GM21825 (cell line): ENCODE data around the gene HMCN1.
"Not testable (repeated sequence)": the region's sequence is repeated elsewhere in the genome, so short reads cannot be mapped to it uniquely, and the experiment has no call there.

Experiments
- ATAC-seq: cut with Tn5 transposase; IDR thresholded peaks from one replicate; pipeline ENCODE4 v1.9.1; 2021; ENCODE audit warnings: mild to moderate bottlenecking, moderate library complexity; ENCODE audit not compliant: unreplicated experiment

HMCN1 gene

GRCh38 chr1:185846672-185847444 lies 112.7 kb downstream of the HMCN1 start:
- ATAC-seq: no peak

GRCh38 chr1:185849014-185849413 lies 114.8 kb downstream of the HMCN1 start:
- ATAC-seq: no peak

DNA sequence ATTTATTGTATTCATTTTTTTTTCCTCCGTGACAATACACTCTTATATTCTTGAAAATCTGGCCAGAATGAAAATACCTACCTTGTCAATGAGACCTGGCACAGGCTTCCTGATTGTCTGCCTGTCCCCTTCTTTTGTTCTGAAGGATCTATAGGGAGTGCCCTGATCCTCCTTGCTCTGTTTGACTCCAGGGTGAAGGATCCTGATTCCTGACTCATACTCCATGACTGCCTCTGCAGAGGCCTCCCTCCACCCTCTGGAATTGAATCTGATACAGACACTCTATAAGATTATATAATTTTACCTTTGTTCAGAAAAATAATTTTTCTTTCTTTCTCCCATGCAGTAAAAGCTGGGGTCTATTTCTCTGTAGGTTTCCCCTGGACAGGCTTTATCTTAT lies 116.2 kb downstream of the HMCN1 start:
- no peak for ATAC-seq

GRCh38 chr1:185853739-185854138 lies 119.5 kb downstream of the HMCN1 start:
- ATAC-seq: no peak

- no peak for ATAC-seq
These were observed 122.3 kb downstream of the HMCN1 start for GRCh38 chr1:185856482-185856881.

DNA sequence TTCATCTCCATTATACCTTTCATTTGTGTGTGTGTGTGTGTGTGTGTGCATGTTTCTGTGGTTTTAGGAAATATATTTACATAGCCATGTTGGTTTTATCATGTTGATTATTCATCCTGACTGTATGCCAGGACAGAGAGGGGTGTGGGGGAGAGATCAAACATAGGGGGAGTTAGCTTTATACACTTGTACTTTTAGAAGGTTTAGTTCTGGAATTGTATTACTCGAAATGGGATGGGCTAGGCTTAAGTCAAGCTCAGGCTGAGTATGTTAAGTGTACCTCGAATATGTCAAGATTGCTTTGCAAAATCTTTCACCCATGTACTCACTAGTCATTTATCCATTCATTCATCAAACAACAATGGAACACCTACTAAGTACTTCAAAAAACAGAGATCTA lies 123.3 kb downstream of the HMCN1 start:
- ATAC-seq: no peak

- no peak for ATAC-seq
These were observed 126.1 kb downstream of the HMCN1 start for GRCh38 chr1:185860311-185860710.

- ATAC-seq: no peak
These were observed 126.7 kb downstream of the HMCN1 start for GRCh38 chr1:185860859-185861258.

DNA sequence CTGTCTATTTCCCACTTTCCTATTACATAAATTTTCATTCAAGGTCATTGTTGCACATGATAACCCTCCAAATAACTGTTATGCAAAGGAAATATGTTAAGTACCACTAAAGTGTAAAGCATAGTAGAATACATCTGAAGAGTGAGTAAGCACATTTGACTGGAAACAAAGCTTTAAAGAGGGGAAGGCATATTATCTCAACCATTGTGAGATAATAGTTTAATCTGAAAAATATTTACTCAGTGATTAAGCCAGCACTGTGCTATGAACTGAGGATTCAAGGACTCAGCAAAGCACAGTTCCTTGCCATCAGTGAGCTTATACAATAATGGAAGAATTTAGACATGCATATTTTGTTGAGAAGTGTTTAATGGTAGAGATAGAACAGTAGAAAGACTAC lies 127.4 kb downstream of the HMCN1 start:
- no peak for ATAC-seq

DNA sequence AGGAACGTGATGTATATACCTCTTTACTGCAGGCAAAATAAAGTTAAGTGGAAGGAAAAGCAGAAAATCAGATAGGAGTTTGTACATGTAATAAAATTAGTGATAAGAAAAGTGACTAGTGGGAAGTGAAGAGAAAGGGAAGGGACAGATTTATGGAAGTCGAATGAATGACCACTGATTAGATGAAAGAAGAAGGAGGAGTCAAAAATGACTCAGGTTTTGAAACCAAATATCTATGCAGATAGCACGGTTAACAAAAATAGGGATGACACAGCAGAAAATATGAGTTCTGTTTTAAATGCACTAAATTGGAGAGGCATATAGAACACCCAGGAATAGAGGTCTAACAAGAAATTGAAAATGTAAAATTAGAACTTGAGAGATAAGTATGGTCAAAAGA lies 128.0 kb downstream of the HMCN1 start:
- no peak for ATAC-seq

DNA sequence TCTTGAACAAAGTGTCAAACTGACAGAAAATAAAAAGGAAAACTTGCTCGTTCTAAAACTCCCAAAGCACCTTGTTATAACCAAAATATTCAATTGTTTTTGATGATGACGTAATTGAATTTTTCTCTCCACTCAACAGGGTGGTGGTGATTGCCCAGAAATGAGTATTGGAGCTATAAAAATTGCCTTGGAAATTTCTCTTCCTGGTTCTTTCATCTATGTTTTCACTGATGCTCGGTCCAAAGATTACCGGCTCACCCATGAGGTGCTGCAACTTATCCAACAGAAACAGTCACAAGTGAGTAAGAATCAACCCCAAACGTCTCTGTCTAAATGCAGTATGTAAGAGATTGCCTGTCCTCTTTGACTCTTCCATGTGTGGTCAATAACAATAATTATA lies 130.1 kb downstream of the HMCN1 start:
- ATAC-seq: no peak

GRCh38 chr1:185864889-185865517 lies 130.8 kb downstream of the HMCN1 start:
- ATAC-seq: no peak

DNA sequence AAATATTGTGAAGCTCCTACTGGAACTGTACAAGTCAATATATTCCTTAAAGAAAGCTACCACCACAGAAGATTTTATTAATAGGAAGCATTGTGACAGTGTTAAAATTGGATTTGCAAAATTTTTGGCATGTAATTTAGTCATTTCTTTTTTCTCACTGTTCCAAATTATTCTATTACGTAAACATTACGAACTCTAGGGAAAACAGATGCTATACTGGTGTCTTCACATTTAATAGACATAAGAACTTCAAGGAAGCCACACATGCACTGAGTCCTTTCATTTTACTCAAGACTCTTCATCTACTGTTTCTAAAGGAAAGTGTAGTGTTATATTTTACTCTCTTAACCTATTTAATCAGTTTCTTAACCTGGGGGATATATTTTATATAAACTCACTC lies 135.4 kb downstream of the HMCN1 start:
- ATAC-seq: no peak

GRCh38 chr1:185871627-185872150 lies 137.5 kb downstream of the HMCN1 start:
- no peak for ATAC-seq

- ATAC-seq: no peak
These were observed 140.1 kb downstream of the HMCN1 start for GRCh38 chr1:185874246-185874645.

DNA sequence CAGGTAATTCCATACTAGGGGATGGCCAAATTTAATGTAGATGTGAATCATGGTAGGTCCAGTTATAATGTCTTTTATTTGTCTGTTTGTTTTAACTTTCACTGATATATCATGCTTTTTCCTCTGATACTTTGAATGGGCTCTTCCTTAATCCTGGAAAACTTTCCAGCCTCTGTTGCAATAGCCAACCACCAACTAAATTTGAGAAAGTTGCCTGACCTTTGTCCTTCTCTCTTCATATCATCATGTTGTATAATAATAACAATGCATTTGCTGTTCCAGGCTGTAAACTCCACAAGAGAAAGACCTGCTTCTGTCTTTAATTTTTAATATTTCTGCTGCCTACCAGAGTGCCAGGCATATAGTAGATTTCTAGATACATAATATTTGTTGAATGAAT lies 146.1 kb downstream of the HMCN1 start:
- ATAC-seq: no peak

DNA sequence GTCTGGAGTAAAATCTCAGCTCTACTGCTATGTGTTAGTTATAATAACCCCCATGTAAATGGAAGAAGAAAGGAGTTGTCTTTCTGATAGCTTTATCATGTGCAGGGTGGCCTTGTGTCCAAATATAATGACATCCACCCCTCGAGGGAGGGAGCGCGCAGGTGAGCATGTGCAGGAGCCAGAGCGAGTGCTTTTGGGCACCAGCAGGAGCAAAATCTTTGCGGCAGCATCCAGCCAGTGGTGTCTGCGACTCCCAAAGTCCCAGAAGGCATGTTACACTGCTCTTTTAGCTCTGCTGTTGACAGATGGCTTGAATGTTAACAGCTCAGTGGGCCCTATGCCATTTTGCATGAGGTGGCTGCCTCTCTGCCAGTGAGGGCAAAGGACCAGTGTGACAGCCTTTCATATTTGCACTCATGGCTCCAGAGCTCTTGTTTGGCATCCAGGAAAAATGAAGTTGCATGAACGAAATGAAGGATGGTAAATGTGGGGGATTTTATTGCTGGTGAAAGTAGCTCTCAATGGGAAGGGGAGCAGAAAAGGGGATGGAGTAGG lies 146.7 kb downstream of the HMCN1 start:
- ATAC-seq: no peak

GRCh38 chr1:185886046-185886445 lies 151.9 kb downstream of the HMCN1 start:
- no peak for ATAC-seq

GRCh38 chr1:185886671-185887070 lies 152.5 kb downstream of the HMCN1 start:
- ATAC-seq: no peak

DNA sequence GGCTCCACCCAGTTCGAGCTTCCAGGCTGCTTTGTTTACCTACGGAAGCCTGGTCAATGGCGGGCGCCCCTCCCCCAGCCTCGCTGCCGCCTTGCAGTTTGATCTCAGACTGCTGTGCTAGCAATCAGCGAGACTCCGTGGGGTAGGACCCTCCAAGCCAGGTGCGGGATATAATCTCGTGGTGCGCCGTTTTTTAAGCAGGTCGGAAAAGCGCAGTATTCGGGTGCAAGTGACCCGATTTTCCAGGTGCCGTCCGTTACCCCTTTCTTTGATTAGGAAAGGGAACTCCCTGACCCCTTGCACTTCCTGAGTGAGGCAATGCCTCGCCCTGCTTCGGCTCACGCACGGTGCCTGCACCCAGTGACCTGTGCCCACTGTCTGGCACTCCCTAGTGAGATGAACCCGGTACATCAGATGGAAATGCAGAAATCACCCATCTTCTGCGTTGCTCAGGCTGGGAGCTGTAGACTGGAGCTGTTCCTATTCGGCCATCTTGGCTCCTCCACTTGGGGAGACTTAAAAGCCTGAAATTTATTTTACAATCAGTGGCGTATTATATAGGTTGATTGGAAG lies 158.7 kb downstream of the HMCN1 start:
- ATAC-seq: not testable (repeated sequence)

DNA sequence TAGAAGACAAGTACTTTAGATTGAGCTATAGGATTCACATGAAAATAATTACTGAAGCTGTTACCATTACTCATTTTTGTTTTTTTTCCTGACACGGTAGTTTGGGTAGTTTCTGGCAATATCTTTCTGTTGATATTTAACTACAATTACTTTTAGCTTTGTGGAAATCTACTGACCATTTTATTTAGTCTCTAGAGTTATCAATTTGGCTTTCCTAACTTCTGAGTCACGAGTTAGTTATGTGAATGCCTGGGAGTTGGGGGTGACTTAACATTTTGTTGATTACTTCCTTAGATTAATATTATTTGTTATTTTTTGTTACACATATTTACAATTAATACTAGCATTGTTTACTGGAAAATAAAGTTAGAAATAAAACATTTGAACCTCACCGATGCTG lies 160.6 kb downstream of the HMCN1 start:
- no peak for ATAC-seq
